Activated CD4-positive, alpha-beta memory T cell treated with anti-CD3 and anti-CD28 coated beads for 36 hours (primary cell): ENCODE results near the gene TPST1. TPM values are rescaled to one million over a fixed set of nuclear protein-coding genes. Genes with fewer than 3 reads are reported as not detected.
"Not testable (repeated sequence)": the region's sequence is repeated elsewhere in the genome, so short reads cannot be mapped to it uniquely, and the experiment has no call there.

ENCODE experiments used
- CTCF ChIA-PET: fragments of 350-600 bp; sonication (Branson Sonifier 250); formaldehyde crosslinking; loops from one replicate; lab custom pipeline; 2021; ENCODE audit warnings: antibody characterized with exemption, inconsistent platforms; lab: Charles Lee
- POLR2A ChIA-PET: fragments of 350-600 bp; sonication (Branson Sonifier 250); formaldehyde crosslinking; loops from one replicate; lab custom pipeline; 2021; ENCODE audit warnings: antibody characterized with exemption; lab: Charles Lee
- DNase-seq: peaks from one replicate; pipeline ENCODE4 v3.0.0-alpha.2; 2020
- H3K27ac Mint-ChIP-seq: one replicate; pipeline ENCODE4 v1.8.0; 2021; ENCODE audit warnings: mixed read lengths
- H3K27me3 Mint-ChIP-seq: one replicate; pipeline ENCODE4 v1.8.0; 2021; ENCODE audit warnings: mixed read lengths
- H3K36me3 Mint-ChIP-seq: one replicate; pipeline ENCODE4 v1.8.0; 2021; ENCODE audit warnings: mixed read lengths
- H3K4me1 Mint-ChIP-seq: one replicate; pipeline ENCODE4 v1.8.0; 2021; ENCODE audit warnings: low read depth, mixed read lengths
- H3K4me3 Mint-ChIP-seq: one replicate; pipeline ENCODE4 v1.8.0; 2021; ENCODE audit warnings: mild to moderate bottlenecking, mixed read lengths
- H3K9me3 Mint-ChIP-seq: one replicate; pipeline ENCODE4 v1.8.0; 2021; ENCODE audit warnings: mixed read lengths
- intact Hi-C: fragments of 100-400 bp; cut with micrococcal nuclease; formaldehyde crosslinking; loops from one replicate; pipeline ENCODE4 v1.15.1; 2023
- total RNA-seq, 2 experiments: library from RNA; stranded (reverse); gene quantifications; one replicate each; pipeline ENCODE4 v1.2.3, GENCODE V29; 2021

The TPST1 gene
- total RNA-seq, 2 experiments from 2014 or later: 0.62 to 0.94 TPM

GRCh38 chr7:66221442-66221841 lies 16.3 kb downstream of the TPST1 start:
- intact Hi-C loops: no loop called here
- H3K27me3 Mint-ChIP-seq: peaks cover 6% of the 10 kb centered on the region
- H3K4me3 Mint-ChIP-seq: no peak overlapping the region
- H3K36me3 Mint-ChIP-seq: no peaks in the 10 kb centered on the region
- no peaks in the 10 kb centered on the region for H3K4me1 Mint-ChIP-seq
- H3K9me3 Mint-ChIP-seq: no peaks in the 10 kb centered on the region
- ChIA-PET CTCF (interaction anchor here (0.6 kb wide), 1 partner anchor 413 kb away, joined by 3 read pairs; no protein-coding TSS in a partner anchor), POLR2A (no interaction called here)
- no peak overlapping the region for H3K27ac Mint-ChIP-seq
- no peak for DNase-seq

GRCh38 chr7:66227808-66228207 lies 22.7 kb downstream of the TPST1 start:
- DNase-seq: no peak
- Mint-ChIP-seq H3K9me3 (peaks cover 2% of the 10 kb centered on the region), H3K36me3 (no peaks in the 10 kb centered on the region), H3K27ac (no peak overlapping the region), H3K27me3 (no peaks in the 10 kb centered on the region), H3K4me1 (no peaks in the 10 kb centered on the region), H3K4me3 (no peak overlapping the region)
- POLR2A ChIA-PET: no interaction called here
- CTCF ChIA-PET: no interaction called here
- intact Hi-C loops: no loop called here

GRCh38 chr7:66231326-66232216 lies 26.4 kb downstream of the TPST1 start:
- H3K27ac Mint-ChIP-seq, H3K4me1 Mint-ChIP-seq, intact Hi-C loops, H3K36me3 Mint-ChIP-seq, H3K27me3 Mint-ChIP-seq, CTCF ChIA-PET, POLR2A ChIA-PET, DNase-seq, H3K9me3 Mint-ChIP-seq, H3K4me3 Mint-ChIP-seq: not testable (repeated sequence)

- Mint-ChIP-seq H3K4me3 (no peak overlapping the region), H3K27me3 (peaks cover 2% of the 10 kb centered on the region), H3K27ac (no peak overlapping the region), H3K9me3 (peaks cover 5% of the 10 kb centered on the region), H3K36me3 (no peaks in the 10 kb centered on the region), H3K4me1 (no peaks in the 10 kb centered on the region)
- ChIA-PET CTCF (no interaction called here), POLR2A (no interaction called here)
- DNase-seq: no peak
- intact Hi-C loops: no loop called here
These were observed 28.5 kb downstream of the TPST1 start for GRCh38 chr7:66233638-66234037.

GRCh38 chr7:66236713-66237303 lies 31.7 kb downstream of the TPST1 start:
- Mint-ChIP-seq H3K36me3 (no peaks in the 10 kb centered on the region), H3K27ac (no peak overlapping the region), H3K9me3 (peaks cover 5% of the 10 kb centered on the region), H3K27me3 (peaks cover 2% of the 10 kb centered on the region), H3K4me3 (no peak overlapping the region), H3K4me1 (no peaks in the 10 kb centered on the region)
- CTCF ChIA-PET: no interaction called here
- no peak for DNase-seq
- POLR2A ChIA-PET: no interaction called here
- intact Hi-C loops: no loop called here

- intact Hi-C loops: no loop called here
- CTCF ChIA-PET: no interaction called here
- Mint-ChIP-seq H3K4me1 (no peaks in the 10 kb centered on the region), H3K9me3 (no peaks in the 10 kb centered on the region), H3K27me3 (peaks cover 2% of the 10 kb centered on the region), H3K27ac (no peak overlapping the region), H3K36me3 (no peaks in the 10 kb centered on the region), H3K4me3 (no peak overlapping the region)
- POLR2A ChIA-PET: no interaction called here
- no peak for DNase-seq
These were observed 33.0 kb downstream of the TPST1 start for GRCh38 chr7:66237906-66238772.

- H3K4me1 Mint-ChIP-seq: no peaks in the 10 kb centered on the region
- H3K36me3 Mint-ChIP-seq: no peaks in the 10 kb centered on the region
- H3K27ac Mint-ChIP-seq: no peak overlapping the region
- DNase-seq: no peak
- ChIA-PET POLR2A (interaction anchor here (0.5 kb wide), 1 partner anchor 388 kb away, joined by 3 read pairs; no protein-coding TSS in a partner anchor), CTCF (no interaction called here)
- H3K27me3 Mint-ChIP-seq: peaks cover 2% of the 10 kb centered on the region
- H3K9me3 Mint-ChIP-seq: no peaks in the 10 kb centered on the region
- no peak overlapping the region for H3K4me3 Mint-ChIP-seq
- intact Hi-C loops: no loop called here
These were observed 33.8 kb downstream of the TPST1 start for GRCh38 chr7:66238773-66239466.

GRCh38 chr7:66239467-66239856 lies 34.3 kb downstream of the TPST1 start:
- Mint-ChIP-seq H3K27ac (no peak overlapping the region), H3K9me3 (no peaks in the 10 kb centered on the region), H3K4me3 (no peak overlapping the region), H3K36me3 (no peaks in the 10 kb centered on the region), H3K27me3 (peaks cover 2% of the 10 kb centered on the region), H3K4me1 (no peaks in the 10 kb centered on the region)
- no peak for DNase-seq
- ChIA-PET POLR2A (interaction anchor here (0.5 kb wide), 1 partner anchor 388 kb away, joined by 3 read pairs; no protein-coding TSS in a partner anchor), CTCF (no interaction called here)
- intact Hi-C loops: no loop called here

- Mint-ChIP-seq H3K9me3 (no peaks in the 10 kb centered on the region), H3K36me3 (no peaks in the 10 kb centered on the region), H3K27ac (no peak overlapping the region), H3K4me3 (no peak overlapping the region), H3K27me3 (no peaks in the 10 kb centered on the region), H3K4me1 (no peaks in the 10 kb centered on the region)
- intact Hi-C loops: no loop called here
- DNase-seq: no peak
- POLR2A ChIA-PET: no interaction called here
- CTCF ChIA-PET: no interaction called here
These were observed 39.9 kb downstream of the TPST1 start for GRCh38 chr7:66245008-66245407.

GRCh38 chr7:66246554-66247171 lies 41.5 kb downstream of the TPST1 start:
- H3K9me3 Mint-ChIP-seq: no peaks in the 10 kb centered on the region
- H3K27me3 Mint-ChIP-seq: no peaks in the 10 kb centered on the region
- intact Hi-C loops: no loop called here
- H3K27ac Mint-ChIP-seq: no peak overlapping the region
- ChIA-PET POLR2A (no interaction called here), CTCF (no interaction called here)
- H3K4me1 Mint-ChIP-seq: no peaks in the 10 kb centered on the region
- H3K4me3 Mint-ChIP-seq: no peak overlapping the region
- H3K36me3 Mint-ChIP-seq: no peaks in the 10 kb centered on the region
- no peak for DNase-seq

- no peak overlapping the region for H3K4me3 Mint-ChIP-seq
- H3K27me3 Mint-ChIP-seq: no peaks in the 10 kb centered on the region
- H3K27ac Mint-ChIP-seq: no peak overlapping the region
- DNase-seq: no peak
- CTCF ChIA-PET: interaction anchor here (0.6 kb wide), 1 partner anchor 56 kb away, joined by 3 read pairs; no protein-coding TSS in a partner anchor
- H3K4me1 Mint-ChIP-seq: no peaks in the 10 kb centered on the region
- no peaks in the 10 kb centered on the region for H3K36me3 Mint-ChIP-seq
- H3K9me3 Mint-ChIP-seq: no peaks in the 10 kb centered on the region
- intact Hi-C loops: no loop called here
- POLR2A ChIA-PET: no interaction called here
These were observed 42.4 kb downstream of the TPST1 start for GRCh38 chr7:66247380-66248078.
